ENCODE results near the gene ALS2CL.

- TF ChIP-seq CTCF (IDR thresholded peaks at IDR 0.05; ENCODE audit: insufficient read depth, low read depth, low read length) (no peak), EZH2 (IDR thresholded peaks at IDR 0.05; ENCODE audit: insufficient read depth, low read length) (no peak)
Measured at GRCh38 chr3:46669191-46669999, 24.1 kb downstream of the ALS2CL start.

Measured in astrocyte (in vitro differentiated cells and primary cell).